Cerebellar nuclear complex (tissue), 1 donor: ENCODE data around the gene ASB4.
"Not testable (repeated sequence)": the region's sequence is repeated elsewhere in the genome, so short reads cannot be mapped to it uniquely, and the experiment has no call there.

Experiments
- DNase-seq, 2 experiments: peaks; one replicate each; lab custom pipeline; 2025; lab: John Stamatoyannopoulos, UW

ASB4 gene

GRCh38 chr7:95479992-95480624 is 5.6 kb upstream of the ASB4 start:
- DNase-seq = no peak

- DNase-seq = no peak
Observed at GRCh38 chr7:95481271-95482165, 4.2 kb upstream of the ASB4 start.

- DNase-seq = no peak
Observed at GRCh38 chr7:95482424-95482823, 3.3 kb upstream of the ASB4 start.

- no peak for DNase-seq
Observed at GRCh38 chr7:95490231-95490762, 4.6 kb downstream of the ASB4 start.

- DNase-seq = no peak
Observed at GRCh38 chr7:95491201-95491600, 5.5 kb downstream of the ASB4 start.

- no peak for DNase-seq
Observed at GRCh38 chr7:95491634-95492314, 6.0 kb downstream of the ASB4 start.

GRCh38 chr7:95493247-95493646 is 7.5 kb downstream of the ASB4 start:
- DNase-seq = no peak

GRCh38 chr7:95493844-95494243 is 8.1 kb downstream of the ASB4 start:
- DNase-seq = no peak

GRCh38 chr7:95501261-95501832 is 15.6 kb downstream of the ASB4 start:
- no peak for DNase-seq

- DNase-seq = no peak
Observed at GRCh38 chr7:95502403-95502802, 16.7 kb downstream of the ASB4 start.

- no peak for DNase-seq
Observed at GRCh38 chr7:95503271-95504131, 17.8 kb downstream of the ASB4 start.

- DNase-seq = not testable (repeated sequence)
Observed at GRCh38 chr7:95504132-95504588, 18.4 kb downstream of the ASB4 start.

- DNase-seq = no peak
Observed at GRCh38 chr7:95508780-95509179, 23.0 kb downstream of the ASB4 start.

GRCh38 chr7:95509199-95509598 is 23.5 kb downstream of the ASB4 start:
- no peak for DNase-seq

- DNase-seq = no peak
Observed at GRCh38 chr7:95511716-95512260, 26.0 kb downstream of the ASB4 start.

- DNase-seq = no peak
Observed at GRCh38 chr7:95517458-95517857, 31.7 kb downstream of the ASB4 start.

GRCh38 chr7:95517870-95518269 is 32.1 kb downstream of the ASB4 start:
- DNase-seq = no peak

GRCh38 chr7:95520136-95520535 is 34.4 kb downstream of the ASB4 start:
- no peak for DNase-seq

GRCh38 chr7:95525503-95525902 is 39.8 kb downstream of the ASB4 start:
- no peak for DNase-seq

GRCh38 chr7:95526128-95526738 is 40.5 kb downstream of the ASB4 start:
- no peak for DNase-seq
